ENCODE measurements around the gene SARS2. TPM values are rescaled to one million over a fixed set of nuclear protein-coding genes. Genes with fewer than 3 reads are reported as not detected.

The SARS2 gene
- total RNA-seq, 1 experiment from 2014 or later, result 23.6 TPM

DNA sequence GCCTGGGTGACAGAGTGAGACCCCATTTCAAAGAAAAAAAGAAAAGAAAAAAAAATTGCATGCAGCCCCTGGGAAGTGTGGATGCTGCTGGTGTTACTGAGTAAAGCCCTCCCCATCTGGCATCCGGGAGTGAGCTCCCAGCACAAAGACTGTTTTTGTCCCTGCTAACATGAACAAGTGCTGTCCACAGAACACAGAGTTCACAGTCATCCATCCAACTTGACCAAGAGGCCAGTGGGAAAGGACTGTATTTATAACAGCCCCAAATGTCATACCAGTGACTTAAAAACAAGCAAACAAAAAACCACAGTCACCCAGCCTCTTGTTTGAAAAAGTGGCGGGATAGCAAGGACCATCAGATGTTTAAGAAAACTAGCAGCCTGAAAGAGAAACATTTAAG, 34.2 kb upstream of the SARS2 start:
- ChIA-PET CTCF (no interaction called here), POLR2A (interaction anchor here (0.6 kb wide), 1 partner anchor 32 kb away, joined by 3 read pairs; no protein-coding TSS in a partner anchor)
- no peak for DNase-seq (ENCODE audit: unreplicated experiment)
- no peaks in the 10 kb centered on the region for H3K9me3 Mint-ChIP-seq (ENCODE audit: unreplicated experiment)
- no peak overlapping the region for H3K27ac Mint-ChIP-seq (ENCODE audit: low read depth, unreplicated experiment)
- no TSS peak for BruUV-seq (replicated peaks)
- no peak overlapping the region for H3K4me3 Mint-ChIP-seq (ENCODE audit: unreplicated experiment)
- TF ChIP-seq, protein P1, sequence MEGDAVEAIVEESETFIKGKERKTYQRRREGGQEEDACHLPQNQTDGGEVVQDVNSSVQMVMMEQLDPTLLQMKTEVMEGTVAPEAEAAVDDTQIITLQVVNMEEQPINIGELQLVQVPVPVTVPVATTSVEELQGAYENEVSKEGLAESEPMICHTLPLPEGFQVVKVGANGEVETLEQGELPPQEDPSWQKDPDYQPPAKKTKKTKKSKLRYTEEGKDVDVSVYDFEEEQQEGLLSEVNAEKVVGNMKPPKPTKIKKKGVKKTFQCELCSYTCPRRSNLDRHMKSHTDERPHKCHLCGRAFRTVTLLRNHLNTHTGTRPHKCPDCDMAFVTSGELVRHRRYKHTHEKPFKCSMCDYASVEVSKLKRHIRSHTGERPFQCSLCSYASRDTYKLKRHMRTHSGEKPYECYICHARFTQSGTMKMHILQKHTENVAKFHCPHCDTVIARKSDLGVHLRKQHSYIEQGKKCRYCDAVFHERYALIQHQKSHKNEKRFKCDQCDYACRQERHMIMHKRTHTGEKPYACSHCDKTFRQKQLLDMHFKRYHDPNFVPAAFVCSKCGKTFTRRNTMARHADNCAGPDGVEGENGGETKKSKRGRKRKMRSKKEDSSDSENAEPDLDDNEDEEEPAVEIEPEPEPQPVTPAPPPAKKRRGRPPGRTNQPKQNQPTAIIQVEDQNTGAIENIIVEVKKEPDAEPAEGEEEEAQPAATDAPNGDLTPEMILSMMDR (IDR thresholded peaks at IDR 0.05; ENCODE audit: unreplicated experiment), result no peak
- peaks cover 5% of the 10 kb centered on the region for H3K4me1 Mint-ChIP-seq (ENCODE audit: insufficient read depth, unreplicated experiment)
- no peaks in the 10 kb centered on the region for H3K36me3 Mint-ChIP-seq (ENCODE audit: insufficient read depth, unreplicated experiment)
- H3K27me3 Mint-ChIP-seq (ENCODE audit: insufficient read depth, unreplicated experiment), result no peaks in the 10 kb centered on the region
- intact Hi-C loops (cut with micrococcal nuclease), result loop anchor here (5.0 kb wide), 1 partner anchor 148 kb away; no protein-coding TSS in a partner anchor

DNA sequence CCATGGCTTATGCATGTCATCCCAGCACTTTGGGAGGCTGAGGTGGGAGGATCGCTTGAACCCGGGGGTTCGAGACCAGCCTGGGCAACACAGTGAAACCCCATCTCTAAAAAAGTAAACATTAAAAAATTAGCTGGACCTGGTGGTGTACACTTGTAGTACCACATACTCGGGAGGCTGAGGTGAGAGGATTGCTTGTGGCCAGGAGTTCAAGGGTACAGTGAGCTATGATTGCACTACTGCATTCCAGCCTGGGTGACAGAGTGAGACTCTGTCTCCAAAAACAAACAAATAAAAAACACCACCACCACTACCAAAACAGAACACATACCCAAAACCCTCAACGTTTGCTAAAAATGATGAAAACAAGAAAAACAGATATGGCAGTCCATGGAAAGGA, 29.1 kb upstream of the SARS2 start:
- DNase-seq (ENCODE audit: unreplicated experiment), result no peak
- Mint-ChIP-seq H3K4me1 (ENCODE audit: insufficient read depth, unreplicated experiment) (peaks cover 5% of the 10 kb centered on the region), H3K36me3 (ENCODE audit: insufficient read depth, unreplicated experiment) (no peaks in the 10 kb centered on the region), H3K27ac (ENCODE audit: low read depth, unreplicated experiment) (no peak overlapping the region), H3K27me3 (ENCODE audit: insufficient read depth, unreplicated experiment) (no peaks in the 10 kb centered on the region), H3K9me3 (ENCODE audit: unreplicated experiment) (no peaks in the 10 kb centered on the region), H3K4me3 (ENCODE audit: unreplicated experiment) (no peak overlapping the region)
- BruUV-seq (replicated peaks), result no TSS peak
- intact Hi-C loops (cut with micrococcal nuclease), result loop anchor here (5.0 kb wide), 1 partner anchor 153 kb away; no protein-coding TSS in a partner anchor
- ChIA-PET CTCF (interaction anchor here (0.7 to 1.6 kb wide), 8 partner anchors 29 to 486 kb away, joined by 3 to 7 read pairs (median 4); partner anchors contain the start of genes MRPS12, SARS2 and SUPT5H), POLR2A (no interaction called here)
- TF ChIP-seq, protein P1 (IDR thresholded peaks at IDR 0.05; ENCODE audit: unreplicated experiment), result no peak

DNA sequence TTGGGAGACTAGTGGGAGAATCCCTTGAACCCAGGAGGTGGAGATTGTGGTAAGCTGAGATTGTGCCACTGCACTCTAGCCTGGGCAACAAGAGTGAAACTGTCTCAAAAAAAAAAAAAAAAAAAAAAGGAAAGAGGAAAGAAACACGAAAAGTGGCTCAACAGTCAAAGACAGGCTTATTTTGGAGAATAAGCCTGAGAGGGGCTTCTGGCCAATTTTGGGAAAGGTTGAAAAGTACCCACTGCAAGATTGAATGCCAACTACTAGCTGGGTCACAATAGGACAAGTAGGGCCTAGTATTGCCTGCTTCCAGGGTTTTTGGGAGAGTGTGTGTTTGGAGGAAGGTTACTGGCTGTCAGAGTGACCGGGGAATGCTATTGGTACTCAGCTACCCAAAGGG, 27.7 kb upstream of the SARS2 start:
- Mint-ChIP-seq H3K27me3 (ENCODE audit: insufficient read depth, unreplicated experiment) (no peaks in the 10 kb centered on the region), H3K27ac (ENCODE audit: low read depth, unreplicated experiment) (no peak overlapping the region), H3K4me3 (ENCODE audit: unreplicated experiment) (no peak overlapping the region), H3K4me1 (ENCODE audit: insufficient read depth, unreplicated experiment) (peaks cover 5% of the 10 kb centered on the region), H3K9me3 (ENCODE audit: unreplicated experiment) (no peaks in the 10 kb centered on the region), H3K36me3 (ENCODE audit: insufficient read depth, unreplicated experiment) (no peaks in the 10 kb centered on the region)
- ChIA-PET POLR2A (no interaction called here), CTCF (interaction anchor here (0.6 to 1.1 kb wide), 2 partner anchors 83 to 95 kb away, joined by 3 read pairs; no protein-coding TSS in a partner anchor)
- no TSS peak for BruUV-seq (replicated peaks)
- TF ChIP-seq, protein P1 (IDR thresholded peaks at IDR 0.05; ENCODE audit: unreplicated experiment), result no peak
- no peak for DNase-seq (ENCODE audit: unreplicated experiment)
- intact Hi-C loops (cut with micrococcal nuclease), result no loop called here

DNA sequence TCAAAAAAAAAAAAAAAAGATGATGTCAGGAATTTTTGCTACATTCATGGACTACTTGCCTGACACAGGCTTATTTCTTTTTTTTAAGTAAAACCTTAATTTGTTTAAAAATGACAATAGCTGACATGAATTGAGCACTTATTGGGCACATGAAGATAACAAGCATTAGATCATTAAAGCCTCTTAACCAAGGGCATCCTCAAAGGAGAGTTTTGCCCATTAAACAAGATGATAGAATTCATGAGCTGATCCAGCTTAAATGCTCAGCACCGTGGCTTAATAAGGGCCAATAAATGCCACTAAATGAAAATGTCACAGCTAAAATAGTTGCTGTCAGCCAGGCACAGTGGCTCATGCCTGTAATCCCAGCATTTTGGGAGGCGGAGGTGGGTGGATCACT, 25.7 kb upstream of the SARS2 start:
- no peak overlapping the region for H3K4me3 Mint-ChIP-seq (ENCODE audit: unreplicated experiment)
- H3K27ac Mint-ChIP-seq (ENCODE audit: low read depth, unreplicated experiment), result no peak overlapping the region
- ChIA-PET CTCF (interaction anchor here (0.7 to 0.8 kb wide), 2 partner anchors 20 to 372 kb away, joined by 3 to 7 read pairs; no protein-coding TSS in a partner anchor), POLR2A (no interaction called here)
- no TSS peak for BruUV-seq (replicated peaks)
- H3K27me3 Mint-ChIP-seq (ENCODE audit: insufficient read depth, unreplicated experiment), result no peaks in the 10 kb centered on the region
- peaks cover 5% of the 10 kb centered on the region for H3K4me1 Mint-ChIP-seq (ENCODE audit: insufficient read depth, unreplicated experiment)
- no peak for DNase-seq (ENCODE audit: unreplicated experiment)
- no peaks in the 10 kb centered on the region for H3K9me3 Mint-ChIP-seq (ENCODE audit: unreplicated experiment)
- H3K36me3 Mint-ChIP-seq (ENCODE audit: insufficient read depth, unreplicated experiment), result no peaks in the 10 kb centered on the region
- intact Hi-C loops (cut with micrococcal nuclease), result no loop called here
- TF ChIP-seq, protein P1 (IDR thresholded peaks at IDR 0.05; ENCODE audit: unreplicated experiment), result no peak

Data from MCF 10A (cell line).